ENCODE results near the gene RFTN1. TPM values are rescaled to one million over a fixed set of nuclear protein-coding genes. Genes with fewer than 3 reads are reported as not detected.

RFTN1 gene
- total RNA-seq, 2 experiments from 2014 or later: 95.9 to 109 TPM

GRCh38 chr3:16522834-16523233 lies 9.3 kb upstream of the RFTN1 start:
- H3K9me3 Mint-ChIP-seq: peaks cover 35% of the 10 kb centered on the region
- H3K4me1 Mint-ChIP-seq (ENCODE audit: low read depth): peaks cover 55% of the 10 kb centered on the region
- peaks cover 24% of the 10 kb centered on the region for H3K36me3 Mint-ChIP-seq (ENCODE audit: low read depth)
- CTCF ChIA-PET: no interaction called here
- no peak overlapping the region for H3K4me3 Mint-ChIP-seq
- no peaks in the 10 kb centered on the region for H3K27me3 Mint-ChIP-seq (ENCODE audit: low read depth)
- H3K27ac Mint-ChIP-seq: peak overlapping the region; percentile 87
- intact Hi-C loops (cut with micrococcal nuclease): loop anchor here (1.0 to 10.0 kb wide), 2 partner anchors 629 to 1208 kb away; no protein-coding TSS in a partner anchor
- peak; percentile 52 for DNase-seq

- peaks cover 37% of the 10 kb centered on the region for H3K9me3 Mint-ChIP-seq
- H3K27ac Mint-ChIP-seq: peak overlapping the region; percentile 87
- CTCF ChIA-PET: interaction anchor here (1.2 kb wide), 1 partner anchor 227 kb away, joined by 4 read pairs; no protein-coding TSS in a partner anchor
- H3K27me3 Mint-ChIP-seq (ENCODE audit: low read depth): no peaks in the 10 kb centered on the region
- intact Hi-C loops (cut with micrococcal nuclease): loop anchor here (1.0 to 10.0 kb wide), 11 partner anchors 9 to 1206 kb away; partner anchors contain the start of genes DPH3 and OXNAD1
- peak; percentile 53 for DNase-seq
- H3K36me3 Mint-ChIP-seq (ENCODE audit: low read depth): peaks cover 25% of the 10 kb centered on the region
- H3K4me1 Mint-ChIP-seq (ENCODE audit: low read depth): peaks cover 67% of the 10 kb centered on the region
- no peak overlapping the region for H3K4me3 Mint-ChIP-seq
Measured at GRCh38 chr3:16520970-16521881, 7.7 kb upstream of the RFTN1 start.

GRCh38 chr3:16520241-16520969 lies 6.9 kb upstream of the RFTN1 start:
- Mint-ChIP-seq H3K27ac (peak overlapping the region; percentile 87), H3K4me1 (ENCODE audit: low read depth) (peaks cover 75% of the 10 kb centered on the region), H3K4me3 (no peak overlapping the region), H3K9me3 (peaks cover 37% of the 10 kb centered on the region), H3K27me3 (ENCODE audit: low read depth) (no peaks in the 10 kb centered on the region), H3K36me3 (ENCODE audit: low read depth) (peaks cover 25% of the 10 kb centered on the region)
- DNase-seq: no peak
- intact Hi-C loops (cut with micrococcal nuclease): loop anchor here (2.0 to 10.0 kb wide), 3 partner anchors 30 to 1206 kb away; partner anchors contain the start of genes DPH3 and OXNAD1
- CTCF ChIA-PET: interaction anchor here (0.7 kb wide), 1 partner anchor 183 kb away, joined by 4 read pairs; no protein-coding TSS in a partner anchor

GRCh38 chr3:16516695-16517481 lies 3.4 kb upstream of the RFTN1 start:
- H3K27ac Mint-ChIP-seq: peak overlapping the region; percentile 55
- H3K9me3 Mint-ChIP-seq: peaks cover 18% of the 10 kb centered on the region
- peaks cover 13% of the 10 kb centered on the region for H3K36me3 Mint-ChIP-seq (ENCODE audit: low read depth)
- intact Hi-C loops (cut with micrococcal nuclease): no loop called here
- no peaks in the 10 kb centered on the region for H3K27me3 Mint-ChIP-seq (ENCODE audit: low read depth)
- no peak overlapping the region for H3K4me3 Mint-ChIP-seq
- peaks cover 62% of the 10 kb centered on the region for H3K4me1 Mint-ChIP-seq (ENCODE audit: low read depth)
- DNase-seq: peak; percentile 57
- CTCF ChIA-PET: interaction anchor here (0.9 to 1.5 kb wide), 5 partner anchors 10 to 230 kb away, joined by 3 to 5 read pairs (median 3); no protein-coding TSS in a partner anchor

GRCh38 chr3:16515885-16516420 lies 2.5 kb upstream of the RFTN1 start:
- intact Hi-C loops (cut with micrococcal nuclease): no loop called here
- Mint-ChIP-seq H3K9me3 (peaks cover 14% of the 10 kb centered on the region), H3K4me3 (peak overlapping the region; percentile 20), H3K27me3 (ENCODE audit: low read depth) (no peaks in the 10 kb centered on the region), H3K4me1 (ENCODE audit: low read depth) (peaks cover 61% of the 10 kb centered on the region), H3K36me3 (ENCODE audit: low read depth) (peaks cover 16% of the 10 kb centered on the region), H3K27ac (peak overlapping the region; percentile 55)
- DNase-seq: no peak
- CTCF ChIA-PET: interaction anchor here (0.9 to 1.5 kb wide), 6 partner anchors 11 to 229 kb away, joined by 3 to 5 read pairs (median 3); no protein-coding TSS in a partner anchor

- Mint-ChIP-seq H3K4me3 (peak overlapping the region; percentile 92), H3K36me3 (ENCODE audit: low read depth) (peaks cover 22% of the 10 kb centered on the region), H3K4me1 (ENCODE audit: low read depth) (peaks cover 62% of the 10 kb centered on the region), H3K9me3 (peaks cover 11% of the 10 kb centered on the region), H3K27me3 (ENCODE audit: low read depth) (no peaks in the 10 kb centered on the region), H3K27ac (peak overlapping the region; percentile 100)
- DNase-seq: no peak
- CTCF ChIA-PET: interaction anchor here (1.4 kb wide), 1 partner anchor 195 kb away, joined by 3 read pairs; no protein-coding TSS in a partner anchor
- intact Hi-C loops (cut with micrococcal nuclease): loop anchor here (5.0 kb wide), 4 partner anchors 327 to 1907 kb away; no protein-coding TSS in a partner anchor
Measured at GRCh38 chr3:16514755-16515353, 1.4 kb upstream of the RFTN1 start.

- H3K4me3 Mint-ChIP-seq: peak overlapping the region; percentile 92
- H3K27me3 Mint-ChIP-seq (ENCODE audit: low read depth): no peaks in the 10 kb centered on the region
- DNase-seq: peak; percentile 36
- intact Hi-C loops (cut with micrococcal nuclease): loop anchor here (5.0 kb wide), 4 partner anchors 328 to 1908 kb away; no protein-coding TSS in a partner anchor
- peaks cover 62% of the 10 kb centered on the region for H3K4me1 Mint-ChIP-seq (ENCODE audit: low read depth)
- peaks cover 11% of the 10 kb centered on the region for H3K9me3 Mint-ChIP-seq
- peak overlapping the region; percentile 100 for H3K27ac Mint-ChIP-seq
- H3K36me3 Mint-ChIP-seq (ENCODE audit: low read depth): peaks cover 22% of the 10 kb centered on the region
- CTCF ChIA-PET: no interaction called here
Measured at GRCh38 chr3:16514021-16514700, 662 bp upstream of the RFTN1 start.

- CTCF ChIA-PET: interaction anchor here (0.9 to 2.7 kb wide), 9 partner anchors 17 to 243 kb away, joined by 3 to 12 read pairs (median 4); no protein-coding TSS in a partner anchor
- H3K4me1 Mint-ChIP-seq (ENCODE audit: low read depth): peaks cover 73% of the 10 kb centered on the region
- intact Hi-C loops (cut with micrococcal nuclease): loop anchor here (1.0 to 5.0 kb wide), 18 partner anchors 9 to 1910 kb away; partner anchors contain the start of genes BTD, HACL1 and OXNAD1
- peaks cover under 1% of the 10 kb centered on the region for H3K9me3 Mint-ChIP-seq
- H3K4me3 Mint-ChIP-seq: peak overlapping the region; percentile 92
- DNase-seq: no peak
- H3K36me3 Mint-ChIP-seq (ENCODE audit: low read depth): peaks cover 29% of the 10 kb centered on the region
- H3K27ac Mint-ChIP-seq: peak overlapping the region; percentile 100
- no peaks in the 10 kb centered on the region for H3K27me3 Mint-ChIP-seq (ENCODE audit: low read depth)
Measured at GRCh38 chr3:16512435-16513140, 911 bp downstream of the RFTN1 start.

GRCh38 chr3:16511681-16512434 lies 1.6 kb downstream of the RFTN1 start:
- Mint-ChIP-seq H3K9me3 (no peaks in the 10 kb centered on the region), H3K27ac (peak overlapping the region; percentile 100), H3K27me3 (ENCODE audit: low read depth) (no peaks in the 10 kb centered on the region), H3K36me3 (ENCODE audit: low read depth) (peaks cover 30% of the 10 kb centered on the region), H3K4me3 (peak overlapping the region; percentile 92), H3K4me1 (ENCODE audit: low read depth) (peaks cover 73% of the 10 kb centered on the region)
- intact Hi-C loops (cut with micrococcal nuclease): loop anchor here (1.0 to 5.0 kb wide), 21 partner anchors 9 to 1910 kb away; partner anchors contain the start of genes BTD, HACL1 and OXNAD1
- CTCF ChIA-PET: interaction anchor here (0.9 to 2.7 kb wide), 9 partner anchors 18 to 243 kb away, joined by 3 to 12 read pairs (median 5); no protein-coding TSS in a partner anchor
- peak; percentile 95 for DNase-seq

Measured in activated naive CD4-positive, alpha-beta T cell treated with anti-CD3 and anti-CD28 coated beads for 36 hours (primary cell).